H1 (cell line): ENCODE measurements around the gene TMEM18. TPM values are rescaled to one million over a fixed set of nuclear protein-coding genes. Genes with fewer than 3 reads are reported as not detected.

Experiments
- CTCF ChIA-PET: fragments of 300-600 bp; sonication (Branson Sonifier 250); formaldehyde crosslinking; loops from one replicate; lab custom pipeline; 2021; ENCODE audit not compliant: partially characterized antibody; lab: Charles Lee
- POLR2A ChIA-PET: fragments of 300-600 bp; sonication (Branson Sonifier 250); formaldehyde crosslinking; loops from one replicate; lab custom pipeline; 2021; ENCODE audit warnings: inconsistent platforms; ENCODE audit not compliant: partially characterized antibody; lab: Charles Lee
- DNase-seq, 2 experiments: peaks; one replicate each; pipeline versions ENCODE4 v3.0.0 to v3.0.0-alpha.2; 2010 to 2022; ENCODE audit warnings: low spot score in 2 of 2, low read depth in 1 of 2, mixed read lengths in 1 of 2
- FAIRE-seq: peaks from 2 replicates; lab custom pipeline; 2011; peaks lifted over from hg19 to GRCh38; lab: Jason Lieb, UNC
- H2AFZ ChIP-seq: 2 replicates; pipeline ENCODE4 v1.8.1; 2012; ENCODE audit warnings: low read length, inconsistent platforms
- H2AK5ac ChIP-seq: 2 replicates; pipeline ENCODE4 v1.6.1; 2013; ENCODE audit warnings: low read depth, low read length
- H2BK120ac ChIP-seq: replicated peaks from 2 replicates; pipeline ENCODE3; 2013; ENCODE audit warnings: low read depth, low read length, inconsistent platforms
- H2BK12ac ChIP-seq: 2 replicates; pipeline ENCODE4 v1.6.1; 2013; ENCODE audit warnings: low read depth, low read length
- H2BK15ac ChIP-seq: 2 replicates; pipeline ENCODE4 v1.6.1; 2013; ENCODE audit warnings: low read length
- H2BK20ac ChIP-seq: 2 replicates; pipeline ENCODE4 v1.6.1; 2013; ENCODE audit warnings: low read length
- H2BK5ac ChIP-seq: 2 replicates; pipeline ENCODE4 v1.6.1; 2013; ENCODE audit warnings: low read depth, low read length
- H3K14ac ChIP-seq: 2 replicates; pipeline ENCODE4 v1.6.1; 2013; ENCODE audit warnings: inconsistent platforms; ENCODE audit not compliant: insufficient read length
- H3K18ac ChIP-seq: 2 replicates; pipeline ENCODE4 v1.6.1; 2013; ENCODE audit warnings: low read length; ENCODE audit errors: extremely low read depth
- H3K23ac ChIP-seq: 2 replicates; pipeline ENCODE4 v1.6.1; 2013; ENCODE audit warnings: inconsistent platforms; ENCODE audit not compliant: insufficient read length
- H3K23me2 ChIP-seq: 2 replicates; pipeline ENCODE4 v1.6.1; 2013; ENCODE audit warnings: low read depth, low read length
- H3K27ac ChIP-seq: 2 replicates; pipeline ENCODE4 v1.6.1; 2011; ENCODE audit warnings: low read depth, low read length, inconsistent platforms
- H3K27me3 ChIP-seq, 4 experiments: replicated peaks in 1 of 4; 1 replicate in 1 of 4; 2 replicates in 3 of 4; pipeline versions ENCODE4 v1.6.1 to v1.8.1; 2011 to 2013; ENCODE audit warnings: low read length in 3 of 4, mild to moderate bottlenecking in 3 of 4, inconsistent platforms in 2 of 4, mixed read lengths in 2 of 4, moderate library complexity in 1 of 4; ENCODE audit not compliant: control insufficient read depth in 3 of 4, insufficient read depth in 3 of 4; ENCODE audit errors: extremely low read depth in 1 of 4
- H3K36me3 ChIP-seq, 4 experiments: 2 replicates each; pipeline versions ENCODE4 v1.6.1 to v1.8.1; 2011 to 2013; ENCODE audit warnings: mild to moderate bottlenecking in 4 of 4, low read length in 3 of 4, moderate library complexity in 2 of 4, control low read depth in 1 of 4, inconsistent platforms in 1 of 4; ENCODE audit not compliant: insufficient read depth in 4 of 4, control insufficient read depth in 2 of 4
- H3K4ac ChIP-seq: replicated peaks from 2 replicates; pipeline ENCODE3; 2013; ENCODE audit warnings: low read length, low read depth, mixed read lengths, inconsistent platforms; ENCODE audit not compliant: insufficient read length
- H3K4me1 ChIP-seq, 4 experiments: replicated peaks in 1 of 4; 1 replicate in 1 of 4; 2 replicates in 3 of 4; pipeline versions ENCODE4 v1.6.1 to v1.8.1; 2011 to 2013; ENCODE audit warnings: low read length in 3 of 4, inconsistent platforms in 2 of 4, mixed read lengths in 1 of 4; ENCODE audit not compliant: insufficient read depth in 4 of 4, control insufficient read depth in 3 of 4
- H3K4me2 ChIP-seq, 2 experiments: 2 replicates each; pipeline versions ENCODE4 v1.6.1 to v1.8.1; 2011 to 2013; ENCODE audit warnings: low read depth in 2 of 2, low read length in 2 of 2, control low read depth in 1 of 2, inconsistent platforms in 1 of 2, mild to moderate bottlenecking in 1 of 2; ENCODE audit not compliant: insufficient read depth in 1 of 2
- H3K4me3 ChIP-seq, 4 experiments: fragments of 200-600, 300-600 bp in 1 of 4; sonication (generic), shearing (Covaris generic), sonication (Bioruptor Twin) in 1 of 4; 2 replicates each; pipeline versions ENCODE4 v1.5.1 to v1.8.1; 2011 to 2016; ENCODE audit warnings: low read length in 4 of 4, low read depth in 3 of 4, control low read depth in 2 of 4, inconsistent platforms in 2 of 4, mild to moderate bottlenecking in 2 of 4, mixed read lengths in 1 of 4, moderate library complexity in 1 of 4; ENCODE audit not compliant: insufficient read depth in 2 of 4; ENCODE audit errors: extremely low read depth in 1 of 4
- H3K56ac ChIP-seq: replicated peaks from 2 replicates; pipeline ENCODE3; 2013; ENCODE audit warnings: low read depth, mild to moderate bottlenecking, mixed read lengths, low read length, inconsistent platforms; ENCODE audit not compliant: insufficient read length
- H3K79me1 ChIP-seq: 2 replicates; pipeline ENCODE4 v1.6.1; 2013; ENCODE audit warnings: low read depth, low read length, control low read depth
- H3K79me2 ChIP-seq, 2 experiments: 2 replicates each; pipeline versions ENCODE4 v1.6.1 to v1.8.1; 2012 to 2013; ENCODE audit warnings: low read length in 2 of 2, mild to moderate bottlenecking in 2 of 2, inconsistent platforms in 1 of 2; ENCODE audit not compliant: insufficient read depth in 2 of 2, control insufficient read depth in 1 of 2
- H3K9ac ChIP-seq, 4 experiments: replicated peaks in 1 of 4; 1 replicate in 1 of 4; 2 replicates in 3 of 4; pipeline versions ENCODE4 v1.6.1 to v1.8.1; 2011 to 2013; ENCODE audit warnings: low read depth in 3 of 4, low read length in 3 of 4, control low read depth in 2 of 4, mild to moderate bottlenecking in 2 of 4, moderate library complexity in 2 of 4, inconsistent platforms in 1 of 4; ENCODE audit errors: extremely low read depth in 1 of 4
- H3K9me3 ChIP-seq, 2 experiments: 2 replicates each; pipeline versions ENCODE4 v1.6.1 to v1.8.1; 2012 to 2013; ENCODE audit warnings: mild to moderate bottlenecking in 2 of 2, moderate library complexity in 2 of 2, control low read depth in 1 of 2, inconsistent platforms in 1 of 2, low read depth in 1 of 2, low read length in 1 of 2, mixed read lengths in 1 of 2; ENCODE audit not compliant: insufficient read depth in 2 of 2
- H4K20me1 ChIP-seq, 2 experiments: replicated peaks in 1 of 2; 2 replicates each; pipeline versions ENCODE3 to v1.8.1; 2011 to 2013; ENCODE audit warnings: inconsistent platforms in 2 of 2, low read length in 2 of 2, mild to moderate bottlenecking in 1 of 2; ENCODE audit not compliant: insufficient read depth in 2 of 2, control insufficient read depth in 1 of 2
- H4K5ac ChIP-seq: 2 replicates; pipeline ENCODE4 v1.6.1; 2013; ENCODE audit warnings: low read length, low read depth, mixed read lengths, inconsistent platforms; ENCODE audit not compliant: insufficient read length
- H4K8ac ChIP-seq: 2 replicates; pipeline ENCODE4 v1.8.0; 2013; ENCODE audit warnings: mild to moderate bottlenecking, moderate library complexity, low read length, inconsistent platforms; ENCODE audit not compliant: insufficient read depth; ENCODE audit errors: extremely low read depth
- H4K91ac ChIP-seq: replicated peaks from 2 replicates; pipeline ENCODE3; 2013; ENCODE audit warnings: low read length, mixed read lengths, inconsistent platforms; ENCODE audit not compliant: insufficient read length
- E2F6 ChIP-seq: IDR thresholded peaks from 2 replicates; pipeline ENCODE4 v1.6.1; 2012; ENCODE audit warnings: inconsistent platforms
- JUND ChIP-seq: IDR thresholded peaks from 2 replicates; pipeline ENCODE4 v1.6.1; 2011; ENCODE audit warnings: mild to moderate bottlenecking, improper control_type of control experiment, low read length
- RAD21 ChIP-seq, 2 experiments: IDR thresholded peaks in 1 of 2; conservative IDR thresholded peaks in 1 of 2; 2 replicates each; pipeline ENCODE4 v1.6.1; 2011; ENCODE audit warnings: low read depth in 2 of 2, low read length in 2 of 2, improper control_type of control experiment in 1 of 2, inconsistent platforms in 1 of 2, mild to moderate bottlenecking in 1 of 2, moderate library complexity in 1 of 2
- WGBS, 2 experiments: shearing (Covaris generic) in 1 of 2; methylation state at CpG; one replicate each; pipeline versions ENCODE4 v1.1.6 to v1.1.7; 2013 to 2015; ENCODE audit warnings: low lambda C conversion rate in 2 of 2, mixed read lengths in 2 of 2, inconsistent platforms in 1 of 2, low coverage in 1 of 2, missing lambda C conversion rate in 1 of 2; ENCODE audit not compliant: insufficient replicate concordance in 2 of 2, insufficient coverage in 1 of 2, insufficient read length in 1 of 2; ENCODE audit errors: extremely low coverage in 1 of 2, missing lambda C conversion rate in 1 of 2; 5-methylcytosine and 5-hydroxymethylcytosine counted together
- polyA plus RNA-seq, 7 experiments: library from polyadenylated mRNA; depleted of rRNA in 3 of 7; stranded (reverse) in 5 of 7; unstranded in 2 of 7; fragments of >200 nt in 5 of 7; fragments of 200-250 nt in 2 of 7; gene quantifications; 1 replicate in 5 of 7; 2 replicates in 1 of 7; 4 replicates in 1 of 7; pipeline versions ENCODE4 v1.2.1 to v1.2.3, GENCODE V29; 2011 to 2013; ENCODE audit warnings: missing spikeins in 2 of 7, mixed read lengths in 2 of 7
- total RNA-seq: library from RNA; stranded (reverse); fragmentation: NEBNext Ultra II Directional; extraction: Animal tissue kit (Norgen Biotek cat#: 25700); gene quantifications from 2 replicates; pipeline ENCODE4 v1.2.1, GENCODE V29; 2021
- TF ChIP-seq, protein P1 (sequence below), 3 experiments: IDR thresholded peaks; 1 replicate in 2 of 3; 2 replicates in 1 of 3; pipeline versions ENCODE4 v1.5.1 to v1.6.1; 2011; ENCODE audit warnings: low read length in 3 of 3, mild to moderate bottlenecking in 3 of 3, inconsistent platforms in 2 of 3, low read depth in 1 of 3, moderate library complexity in 1 of 3; ENCODE audit not compliant: insufficient read depth in 1 of 3; ENCODE audit errors: control extremely low read depth in 1 of 3

The TMEM18 gene
- total and polyA plus RNA-seq, 2 of the 8 experiments (the other 6 are each of a cell fraction or from before 2014, with no cell fraction given), result 22.4 to 27.1 TPM

GRCh38 chr2:667332-667999 lies 9.7 kb downstream of the TMEM18 start:
- POLR2A ChIA-PET, result interaction anchor here (0.7 to 1.3 kb wide), 2 partner anchors 9 to 25 kb away, joined by 3 read pairs; partner anchors contain the start of gene TMEM18

More at GRCh38 chr2:667332-667999, 9.7 kb downstream of the TMEM18 start:
- no peak overlapping the region for H3K4ac ChIP-seq
- no peaks in the 10 kb centered on the region; the same call in 1 of the 2 replicates for H3K79me1 ChIP-seq
- no peak overlapping the region for H4K8ac ChIP-seq
- 84% methylated on average over 5 of the region's 5 CpGs; no CpG with 5 or more reads in 1 of the 2 experiments for WGBS, 2 experiments
- no peak overlapping the region for H3K4me2 ChIP-seq
- H3K9me3 ChIP-seq, result peaks cover 16 to 17% of the 10 kb centered on the region in 2 experiments
- no peak overlapping the region for H2BK5ac ChIP-seq
- H4K91ac ChIP-seq, result no peak overlapping the region
- H3K27ac ChIP-seq, result no peak overlapping the region
- H2BK12ac ChIP-seq, result no peak overlapping the region
- H2BK15ac ChIP-seq, result no peak overlapping the region
- peaks cover 7 to 35% (median 34%) of the 10 kb centered on the region in 4 experiments; a peak in 6 of 8 replicates for H3K36me3 ChIP-seq
- FAIRE-seq (no peak), DNase-seq (no peak)
- H3K27me3 ChIP-seq, result no peaks in the 10 kb centered on the region
- no peaks in the 10 kb centered on the region; a peak in 1 of 7 replicates for H3K4me1 ChIP-seq
- no peak overlapping the region for H2BK20ac ChIP-seq
- no peak overlapping the region for H4K5ac ChIP-seq
- CTCF ChIA-PET, result interaction anchor here (0.8 to 2.3 kb wide), 14 partner anchors 11 to 350 kb away, joined by 3 to 8 read pairs (median 4); no protein-coding TSS in a partner anchor
- H3K18ac ChIP-seq, result no peak overlapping the region
- no peak overlapping the region for H2BK120ac ChIP-seq
- H4K20me1 ChIP-seq, result peaks cover 0 to 2% of the 10 kb centered on the region in 2 experiments
- H2AK5ac ChIP-seq, result no peak overlapping the region
- H3K23me2 ChIP-seq, result no peaks in the 10 kb centered on the region
- no peak overlapping the region for H3K14ac ChIP-seq
- H2AFZ ChIP-seq, result no peak overlapping the region
- no peak overlapping the region for H3K56ac ChIP-seq
- H3K9ac ChIP-seq, result no peak overlapping the region
- H3K23ac ChIP-seq, result no peak overlapping the region
- TF ChIP-seq RAD21 (IDR thresholded peaks at IDR 0.05 in 1 of 2, conservative IDR thresholded peaks at IDR 0.05 in 1 of 2; ENCODE audit: low read depth in 2 of 2, low read length in 2 of 2) (peak; percentile 55 to 57), JUND (peak; percentile 76; the same call in 1 of the 2 replicates), E2F6 (no peak)
- TF ChIP-seq, protein P1, sequence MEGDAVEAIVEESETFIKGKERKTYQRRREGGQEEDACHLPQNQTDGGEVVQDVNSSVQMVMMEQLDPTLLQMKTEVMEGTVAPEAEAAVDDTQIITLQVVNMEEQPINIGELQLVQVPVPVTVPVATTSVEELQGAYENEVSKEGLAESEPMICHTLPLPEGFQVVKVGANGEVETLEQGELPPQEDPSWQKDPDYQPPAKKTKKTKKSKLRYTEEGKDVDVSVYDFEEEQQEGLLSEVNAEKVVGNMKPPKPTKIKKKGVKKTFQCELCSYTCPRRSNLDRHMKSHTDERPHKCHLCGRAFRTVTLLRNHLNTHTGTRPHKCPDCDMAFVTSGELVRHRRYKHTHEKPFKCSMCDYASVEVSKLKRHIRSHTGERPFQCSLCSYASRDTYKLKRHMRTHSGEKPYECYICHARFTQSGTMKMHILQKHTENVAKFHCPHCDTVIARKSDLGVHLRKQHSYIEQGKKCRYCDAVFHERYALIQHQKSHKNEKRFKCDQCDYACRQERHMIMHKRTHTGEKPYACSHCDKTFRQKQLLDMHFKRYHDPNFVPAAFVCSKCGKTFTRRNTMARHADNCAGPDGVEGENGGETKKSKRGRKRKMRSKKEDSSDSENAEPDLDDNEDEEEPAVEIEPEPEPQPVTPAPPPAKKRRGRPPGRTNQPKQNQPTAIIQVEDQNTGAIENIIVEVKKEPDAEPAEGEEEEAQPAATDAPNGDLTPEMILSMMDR (IDR thresholded peaks at IDR 0.05; ENCODE audit: control extremely low read depth in 1 of 3, insufficient read depth in 1 of 3, low read depth in 1 of 3, low read length in 3 of 3), result peak in 2 of 3 experiments; percentile 32 to 59; a peak in 3 of 4 replicates
- TF ChIP-seq, all 59 proteins: peak for 3
- Histone ChIP-seq H3K4me3 (no peak overlapping the region), H3K79me2 (no peaks in the 10 kb centered on the region)
